Neural cell (in vitro differentiated cells): ENCODE data around the gene KCTD16. TPM values are rescaled to one million over a fixed set of nuclear protein-coding genes. Genes with fewer than 3 reads are reported as not detected.

ENCODE experiments used
- H2AFZ ChIP-seq: fragments of 200-600, 300-800 bp; sonication (generic), shearing (Covaris generic); 2 replicates; pipeline ENCODE4 v1.6.0; 2014; ENCODE audit warnings: low read depth, mild to moderate bottlenecking, antibody characterized with exemption, low read length, moderate library complexity
- H3F3A ChIP-seq: fragments of 200-600 bp; shearing (Covaris generic); 2 replicates; pipeline ENCODE4 v1.6.1; 2016; ENCODE audit warnings: mild to moderate bottlenecking, moderate library complexity, mixed read lengths, antibody characterized with exemption, low read length; ENCODE audit not compliant: insufficient read depth, poor library complexity, severe bottlenecking
- H3K27ac ChIP-seq: fragments of 200-600, 300-800 bp; sonication (generic), shearing (Covaris generic); 2 replicates; pipeline ENCODE4 v1.5.1; 2014; ENCODE audit warnings: mild to moderate bottlenecking, low read length, moderate library complexity
- H3K27me3 ChIP-seq: fragments of 300-800, 200-600 bp; sonication (generic), shearing (Covaris generic); 2 replicates; pipeline ENCODE4 v1.6.0; 2014; ENCODE audit warnings: mild to moderate bottlenecking, low read depth, low read length, moderate library complexity; ENCODE audit not compliant: insufficient read depth
- H3K36me3 ChIP-seq: fragments of 300-800, 200-600 bp; sonication (generic), shearing (Covaris generic); 2 replicates; pipeline ENCODE4 v1.5.1; 2014; ENCODE audit warnings: mild to moderate bottlenecking, antibody characterized with exemption, low read length, moderate library complexity; ENCODE audit not compliant: insufficient read depth
- H3K4me2 ChIP-seq: fragments of 300-800, 200-600 bp; sonication (generic), shearing (Covaris generic); 2 replicates; pipeline ENCODE4 v1.6.0; 2014; ENCODE audit warnings: mild to moderate bottlenecking, low read length
- H3K4me3 ChIP-seq: fragments of 300-800, 200-600 bp; sonication (generic), shearing (Covaris generic); 2 replicates; pipeline ENCODE4 v1.5.1; 2014; ENCODE audit warnings: mild to moderate bottlenecking, low read length, moderate library complexity
- H3K79me2 ChIP-seq: fragments of 200-600 bp; shearing (Covaris generic); replicated peaks from 2 replicates; pipeline ENCODE4 v1.6.0; 2014; ENCODE audit warnings: mild to moderate bottlenecking, low read length, moderate library complexity; ENCODE audit not compliant: insufficient read depth
- H3K9ac ChIP-seq: fragments of 300-800, 200-600 bp; sonication (generic), shearing (Covaris generic); 2 replicates; pipeline ENCODE4 v1.6.1; 2016; ENCODE audit warnings: mild to moderate bottlenecking, low read length, mixed read lengths
- H3K9me2 ChIP-seq: fragments of 200-600 bp; shearing (Covaris generic); 2 replicates; pipeline ENCODE4 v1.6.1; 2016; ENCODE audit warnings: mild to moderate bottlenecking, low read length, mixed read lengths; ENCODE audit not compliant: insufficient read depth
- H3K9me3 ChIP-seq: fragments of 200-600, 300-800 bp; sonication (generic), shearing (Covaris generic); 2 replicates; pipeline ENCODE4 v1.6.1; 2016; ENCODE audit warnings: mild to moderate bottlenecking, mixed run types, low read length, moderate library complexity, mixed read lengths
- H4K20me1 ChIP-seq: fragments of 200-600 bp; shearing (Covaris generic); 2 replicates; pipeline ENCODE4 v1.6.1; 2016; ENCODE audit warnings: mild to moderate bottlenecking, mixed run types; ENCODE audit not compliant: insufficient read depth
- CTCF ChIP-seq: fragments of 450-650 bp; IDR thresholded peaks from 2 replicates; pipeline ENCODE4 v1.5.1; 2014; ENCODE audit warnings: antibody characterized with exemption, mild to moderate bottlenecking, moderate library complexity; ENCODE audit not compliant: poor library complexity, severe bottlenecking
- EP300 ChIP-seq: fragments of 450-650 bp; conservative IDR thresholded peaks from 2 replicates; pipeline ENCODE4 v1.6.1; 2014; ENCODE audit warnings: antibody characterized with exemption, mild to moderate bottlenecking, moderate library complexity; ENCODE audit not compliant: poor library complexity, severe bottlenecking
- EZH2 ChIP-seq: fragments of 200-600, 300-800 bp; shearing (Covaris generic), sonication (generic); IDR thresholded peaks from 2 replicates; pipeline ENCODE4 v1.6.1; 2014; ENCODE audit warnings: antibody characterized with exemption, low read length, borderline replicate concordance, mild to moderate bottlenecking; ENCODE audit not compliant: insufficient read depth, poor library complexity, severe bottlenecking
- POLR2AphosphoS5 ChIP-seq: IDR thresholded peaks from 2 replicates; pipeline ENCODE4 v1.6.1; 2012
- RAD21 ChIP-seq: fragments of 450-650 bp; conservative IDR thresholded peaks from 2 replicates; pipeline ENCODE4 v1.6.1; 2014; ENCODE audit warnings: antibody characterized with exemption, mild to moderate bottlenecking, moderate library complexity
- SMC3 ChIP-seq: fragments of 450-650 bp; conservative IDR thresholded peaks from 2 replicates; pipeline ENCODE4 v1.6.1; 2014; ENCODE audit warnings: antibody characterized with exemption, mild to moderate bottlenecking, moderate library complexity; ENCODE audit not compliant: poor library complexity
- TAF1 ChIP-seq: IDR thresholded peaks from 2 replicates; pipeline ENCODE4 v1.6.1; 2012; ENCODE audit warnings: low read depth
- polyA plus RNA-seq: library from polyadenylated mRNA; depleted of rRNA; stranded (reverse); fragments of >200 nt; gene quantifications from 2 replicates; pipeline ENCODE4 v1.2.3, GENCODE V29; 2014

Gene KCTD16
- polyA plus RNA-seq, 1 donor from 2014 or later: 7.1 TPM

- Histone ChIP-seq H3K9me3 (no peaks in the 10 kb centered on the region), H3K79me2 (no peaks in the 10 kb centered on the region), H3K4me3 (no peak overlapping the region), H3K36me3 (no peaks in the 10 kb centered on the region), H3K9ac (no peak overlapping the region), H2AFZ (no peak overlapping the region), H3F3A (no peaks in the 10 kb centered on the region), H3K27me3 (no peaks in the 10 kb centered on the region), H4K20me1 (no peaks in the 10 kb centered on the region), H3K9me2 (no peaks in the 10 kb centered on the region), H3K4me2 (no peak overlapping the region), H3K27ac (no peak overlapping the region)
- TF ChIP-seq POLR2AphosphoS5 (peak; percentile 43), CTCF (no peak), EP300 (no peak)
These were observed 27.7 kb downstream of the KCTD16 start for GRCh38 chr5:144198386-144198785.

DNA sequence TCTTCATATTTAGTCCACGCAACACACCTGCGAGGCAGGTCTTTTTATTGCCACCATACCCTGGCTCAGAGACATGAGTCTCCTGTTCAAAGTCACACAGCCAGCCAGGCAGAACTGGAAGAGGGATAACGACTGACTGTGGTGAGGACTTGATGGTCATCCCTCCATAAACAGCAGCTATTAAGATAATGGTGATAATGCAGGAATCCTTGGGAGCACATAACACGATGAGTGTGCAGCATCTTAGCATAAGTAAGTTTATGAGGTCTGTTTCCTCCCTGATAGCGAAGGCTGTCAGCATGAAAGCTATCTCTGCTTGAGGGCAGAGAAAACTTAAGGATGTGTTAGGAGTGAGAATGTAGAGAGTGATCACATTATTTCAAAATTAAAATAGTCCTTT lies 30.9 kb downstream of the KCTD16 start:
- H3K9me3 ChIP-seq: no peaks in the 10 kb centered on the region
- peak overlapping the region; percentile 18 for H3K4me2 ChIP-seq
- H3K79me2 ChIP-seq: no peaks in the 10 kb centered on the region
- no peak overlapping the region for H2AFZ ChIP-seq
- H3K9ac ChIP-seq: no peak overlapping the region
- no peak overlapping the region for H3K4me3 ChIP-seq
- no peaks in the 10 kb centered on the region for H4K20me1 ChIP-seq
- TF ChIP-seq RAD21 (no peak), CTCF (no peak), TAF1 (no peak), POLR2AphosphoS5 (no peak), SMC3 (no peak), EZH2 (no peak)
- H3F3A ChIP-seq: no peaks in the 10 kb centered on the region
- H3K27ac ChIP-seq: no peak overlapping the region
- no peaks in the 10 kb centered on the region for H3K27me3 ChIP-seq
- H3K36me3 ChIP-seq: no peaks in the 10 kb centered on the region
- no peaks in the 10 kb centered on the region for H3K9me2 ChIP-seq

GRCh38 chr5:144202072-144202471 lies 31.4 kb downstream of the KCTD16 start:
- Histone ChIP-seq H3K4me2 (peak overlapping the region; percentile 18), H3K9ac (no peak overlapping the region), H3K27me3 (no peaks in the 10 kb centered on the region), H3K36me3 (no peaks in the 10 kb centered on the region), H3K79me2 (no peaks in the 10 kb centered on the region), H2AFZ (no peak overlapping the region), H3K4me3 (no peak overlapping the region), H3F3A (no peaks in the 10 kb centered on the region), H3K9me3 (no peaks in the 10 kb centered on the region), H4K20me1 (no peaks in the 10 kb centered on the region), H3K27ac (no peak overlapping the region), H3K9me2 (no peaks in the 10 kb centered on the region)
- TF ChIP-seq POLR2AphosphoS5 (peak; percentile 59), RAD21 (no peak)
